Type B pancreatic cell (in vitro differentiated cells): Measurements from ENCODE around the gene DYRK2. TPM values are rescaled to one million over a fixed set of nuclear protein-coding genes. Genes with fewer than 3 reads are reported as not detected.
A peak's percentile ranks its signal among the peaks of the same experiment; 100 is the strongest.

Experiments used
- DNase-seq: peaks from one replicate; pipeline ENCODE4 v3.0.0; 2021; ENCODE audit warnings: mixed read lengths; ENCODE audit not compliant: unreplicated experiment; ENCODE audit errors: extremely low spot score
- H3K27ac Mint-ChIP-seq: 2 replicates; pipeline ENCODE4 v1.8.0; 2021; ENCODE audit warnings: mild to moderate bottlenecking, mixed read lengths
- H3K27me3 Mint-ChIP-seq: 2 replicates; pipeline ENCODE4 v1.8.0; 2021; ENCODE audit warnings: mixed read lengths
- H3K36me3 Mint-ChIP-seq: 2 replicates; pipeline ENCODE4 v1.8.0; 2021; ENCODE audit warnings: mixed read lengths
- H3K4me1 Mint-ChIP-seq: one replicate; pipeline ENCODE4 v1.8.0; 2021; ENCODE audit warnings: mixed read lengths; ENCODE audit not compliant: unreplicated experiment
- H3K4me3 Mint-ChIP-seq: 2 replicates; pipeline ENCODE4 v1.8.0; 2021; ENCODE audit warnings: mild to moderate bottlenecking, mixed read lengths
- H3K9me3 Mint-ChIP-seq: 2 replicates; pipeline ENCODE4 v1.8.0; 2021; ENCODE audit warnings: mixed read lengths
- total RNA-seq: library from RNA; stranded (reverse); gene quantifications from 2 replicates; pipeline ENCODE4 v1.2.1, GENCODE V29; 2021; ENCODE audit warnings: low replicate concordance
- TF ChIP-seq, protein P1 (sequence below): fragments of 200-600 bp; sonication (generic); conservative IDR thresholded peaks from 2 replicates; pipeline ENCODE4 v1.5.0; 2021; ENCODE audit warnings: antibody characterized with exemption, mild to moderate bottlenecking

Gene DYRK2
- total RNA-seq, 1 donor from 2014 or later, result 78.3 TPM

DNA sequence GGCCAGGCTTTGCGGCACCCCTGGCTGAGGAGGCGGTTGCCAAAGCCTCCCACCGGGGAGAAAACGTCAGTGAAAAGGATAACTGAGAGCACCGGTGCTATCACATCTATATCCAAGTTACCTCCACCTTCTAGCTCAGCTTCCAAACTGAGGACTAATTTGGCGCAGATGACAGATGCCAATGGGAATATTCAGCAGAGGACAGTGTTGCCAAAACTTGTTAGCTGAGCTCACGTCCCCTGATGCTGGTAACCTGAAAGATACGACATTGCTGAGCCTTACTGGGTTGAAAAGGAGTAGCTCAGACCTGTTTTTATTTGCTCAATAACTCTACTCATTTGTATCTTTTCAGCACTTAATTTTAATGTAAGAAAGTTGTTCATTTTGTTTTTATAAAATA lies 9.9 kb downstream of the DYRK2 start:
- Mint-ChIP-seq H3K4me1 (peaks cover 75% of the 10 kb centered on the region), H3K27ac (no peak overlapping the region), H3K27me3 (no peaks in the 10 kb centered on the region), H3K9me3 (peaks cover 5% of the 10 kb centered on the region), H3K36me3 (peaks cover 62% of the 10 kb centered on the region), H3K4me3 (no peak overlapping the region)
- TF ChIP-seq, protein P1, sequence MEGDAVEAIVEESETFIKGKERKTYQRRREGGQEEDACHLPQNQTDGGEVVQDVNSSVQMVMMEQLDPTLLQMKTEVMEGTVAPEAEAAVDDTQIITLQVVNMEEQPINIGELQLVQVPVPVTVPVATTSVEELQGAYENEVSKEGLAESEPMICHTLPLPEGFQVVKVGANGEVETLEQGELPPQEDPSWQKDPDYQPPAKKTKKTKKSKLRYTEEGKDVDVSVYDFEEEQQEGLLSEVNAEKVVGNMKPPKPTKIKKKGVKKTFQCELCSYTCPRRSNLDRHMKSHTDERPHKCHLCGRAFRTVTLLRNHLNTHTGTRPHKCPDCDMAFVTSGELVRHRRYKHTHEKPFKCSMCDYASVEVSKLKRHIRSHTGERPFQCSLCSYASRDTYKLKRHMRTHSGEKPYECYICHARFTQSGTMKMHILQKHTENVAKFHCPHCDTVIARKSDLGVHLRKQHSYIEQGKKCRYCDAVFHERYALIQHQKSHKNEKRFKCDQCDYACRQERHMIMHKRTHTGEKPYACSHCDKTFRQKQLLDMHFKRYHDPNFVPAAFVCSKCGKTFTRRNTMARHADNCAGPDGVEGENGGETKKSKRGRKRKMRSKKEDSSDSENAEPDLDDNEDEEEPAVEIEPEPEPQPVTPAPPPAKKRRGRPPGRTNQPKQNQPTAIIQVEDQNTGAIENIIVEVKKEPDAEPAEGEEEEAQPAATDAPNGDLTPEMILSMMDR, result no peak
- DNase-seq, result no peak

DNA sequence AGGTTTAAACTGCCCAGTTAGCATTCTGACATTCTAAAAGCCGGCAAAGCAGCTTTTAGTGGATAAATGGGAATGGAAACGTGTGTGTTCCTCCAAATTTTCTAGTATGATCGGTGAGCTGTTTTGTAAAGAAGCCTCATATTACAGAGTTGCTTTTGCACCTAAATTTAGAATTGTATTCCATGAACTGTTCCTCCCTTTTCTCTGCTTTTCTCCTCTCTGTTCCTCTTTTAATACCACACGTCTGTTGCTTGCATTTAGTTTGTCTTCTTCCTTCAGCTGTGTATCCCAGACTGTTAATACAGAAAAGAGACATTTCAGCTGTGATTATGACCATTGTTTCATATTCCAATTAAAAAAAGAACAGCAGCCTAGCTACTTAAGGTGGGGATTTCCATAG lies 10.7 kb downstream of the DYRK2 start:
- no peak overlapping the region for H3K27ac Mint-ChIP-seq
- H3K4me3 Mint-ChIP-seq, result no peak overlapping the region
- H3K4me1 Mint-ChIP-seq, result peaks cover 75% of the 10 kb centered on the region
- peaks cover 5% of the 10 kb centered on the region for H3K9me3 Mint-ChIP-seq
- DNase-seq, result no peak
- no peaks in the 10 kb centered on the region for H3K27me3 Mint-ChIP-seq
- peaks cover 54% of the 10 kb centered on the region for H3K36me3 Mint-ChIP-seq
- TF ChIP-seq, protein P1, result no peak

DNA sequence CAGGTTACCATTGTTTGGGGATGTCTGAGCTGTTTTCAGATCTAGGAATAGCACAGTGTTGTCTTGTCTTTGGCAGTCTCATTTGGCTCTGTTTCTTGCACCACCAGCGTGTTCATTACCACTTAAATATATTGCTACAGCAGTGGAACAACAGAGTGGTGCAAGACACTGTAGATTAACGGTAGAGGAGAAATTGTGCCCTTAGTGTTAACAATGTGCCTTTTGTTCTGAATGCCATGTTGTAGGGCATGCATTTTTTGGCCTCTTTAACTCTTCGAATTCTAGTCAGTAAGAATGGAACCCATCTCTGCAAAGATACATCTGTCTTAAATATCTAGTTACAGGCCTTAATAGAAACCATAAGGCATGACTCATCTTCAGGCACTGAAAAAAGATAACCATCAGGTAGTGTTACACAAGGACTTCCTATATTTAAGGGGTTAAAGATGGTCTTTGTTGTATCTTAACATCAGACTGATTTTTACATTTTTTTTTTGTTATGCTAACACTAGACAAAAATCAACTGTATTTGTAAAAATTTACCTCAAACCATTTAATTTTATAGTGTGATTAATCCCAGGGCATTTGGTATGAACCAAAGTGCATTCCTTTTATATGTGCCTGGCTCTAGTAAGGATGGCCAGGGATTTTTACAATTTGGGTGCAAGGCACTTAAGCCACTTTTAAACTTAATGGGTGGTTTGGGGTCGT lies 12.9 kb downstream of the DYRK2 start:
- H3K27ac Mint-ChIP-seq, result no peak overlapping the region
- peaks cover 44% of the 10 kb centered on the region for H3K36me3 Mint-ChIP-seq
- H3K9me3 Mint-ChIP-seq, result no peaks in the 10 kb centered on the region
- peak overlapping the region; percentile 30 for H3K4me3 Mint-ChIP-seq
- TF ChIP-seq, protein P1, result no peak
- H3K4me1 Mint-ChIP-seq, result peaks cover 64% of the 10 kb centered on the region
- H3K27me3 Mint-ChIP-seq, result no peaks in the 10 kb centered on the region
- DNase-seq, result no peak

DNA sequence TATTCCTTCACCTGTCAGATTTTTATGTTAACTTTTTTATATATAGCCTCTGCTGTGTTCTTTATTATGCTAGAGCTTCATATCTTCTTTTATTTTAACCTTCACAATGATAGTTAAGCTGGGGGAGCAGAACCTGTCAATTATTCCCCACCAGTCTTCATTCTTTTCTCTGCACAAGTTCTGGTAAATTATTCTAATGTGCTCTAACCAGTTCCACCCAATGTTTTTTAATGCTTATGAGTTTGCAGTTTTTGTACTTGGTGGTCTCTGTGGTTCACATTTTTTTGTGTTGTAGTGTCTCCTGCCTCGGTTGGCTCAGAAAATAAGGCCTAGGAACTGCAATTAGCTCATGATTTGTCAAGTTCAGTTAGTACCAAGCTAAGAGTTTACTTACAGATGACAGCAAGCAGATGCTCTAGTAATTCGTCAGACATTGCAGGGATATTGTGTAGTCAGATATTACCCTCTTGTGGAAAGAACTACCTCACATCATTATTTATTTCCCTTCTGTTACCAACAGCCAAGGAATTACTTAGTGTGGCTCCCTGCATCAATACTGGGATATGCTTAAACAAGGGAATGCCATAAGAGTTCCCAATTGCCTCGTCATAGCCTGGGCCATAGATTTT lies 14.5 kb downstream of the DYRK2 start:
- no peak for DNase-seq
- Mint-ChIP-seq H3K27me3 (no peaks in the 10 kb centered on the region), H3K9me3 (no peaks in the 10 kb centered on the region), H3K4me1 (peaks cover 62% of the 10 kb centered on the region), H3K4me3 (no peak overlapping the region), H3K27ac (no peak overlapping the region), H3K36me3 (peaks cover 33% of the 10 kb centered on the region)
- TF ChIP-seq, protein P1, result no peak

DNA sequence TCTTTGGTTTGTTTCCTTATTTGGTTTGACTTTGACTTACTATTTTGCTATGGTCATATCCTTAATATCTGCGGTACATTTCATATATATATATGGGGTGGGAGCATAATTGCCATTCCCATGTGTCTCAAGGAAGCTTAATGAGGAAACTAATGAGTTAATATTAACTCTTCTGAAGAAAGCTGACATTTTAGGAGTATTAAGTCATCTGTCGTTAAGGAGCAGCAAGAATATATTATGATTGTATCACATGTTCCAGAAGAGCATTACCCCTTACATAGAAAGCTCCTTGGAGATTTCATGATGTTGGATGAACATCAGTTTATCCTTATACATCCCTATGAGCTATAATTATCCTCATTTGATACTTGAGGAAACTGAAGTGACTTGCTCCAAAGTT lies 15.6 kb downstream of the DYRK2 start:
- Mint-ChIP-seq H3K36me3 (peaks cover 30% of the 10 kb centered on the region), H3K27ac (no peak overlapping the region), H3K4me3 (no peak overlapping the region), H3K27me3 (no peaks in the 10 kb centered on the region), H3K9me3 (no peaks in the 10 kb centered on the region), H3K4me1 (peaks cover 59% of the 10 kb centered on the region)
- no peak for DNase-seq
- TF ChIP-seq, protein P1, result no peak
